WTC11 (cell line): Measurements from ENCODE around the gene USH1G. TPM values are rescaled to one million over a fixed set of nuclear protein-coding genes. Genes with fewer than 3 reads are reported as not detected.

ENCODE experiments used
- ATAC-seq: fragments of 200-7000 bp; cut with Tn5 transposase; 2 replicates; pipeline ENCODE4 v1.10.0; 2021; ENCODE audit warnings: mild to moderate bottlenecking, moderate library complexity
- CTCF ChIA-PET: fragments of 300-600 bp; sonication (Branson Sonifier 250); formaldehyde crosslinking; loops from one replicate; lab custom pipeline; 2021; ENCODE audit warnings: antibody characterized with exemption; lab: Charles Lee
- POLR2A ChIA-PET: fragments of 350-600 bp; sonication (Branson Sonifier 250); formaldehyde crosslinking; loops from one replicate; lab custom pipeline; 2021; ENCODE audit warnings: antibody characterized with exemption; lab: Charles Lee
- DNase-seq: peaks from one replicate; pipeline ENCODE4 v3.0.0; 2021; ENCODE audit warnings: low spot score
- H3K27ac Mint-ChIP-seq: 2 replicates; pipeline ENCODE4 v1.8.0; 2021; ENCODE audit warnings: mixed read lengths
- H3K27me3 Mint-ChIP-seq: 2 replicates; pipeline ENCODE4 v1.8.0; 2021; ENCODE audit warnings: low read depth, mild to moderate bottlenecking, moderate library complexity, mixed read lengths
- H3K36me3 Mint-ChIP-seq: 2 replicates; pipeline ENCODE4 v1.8.0; 2021; ENCODE audit warnings: mixed read lengths
- H3K4me1 Mint-ChIP-seq: 2 replicates; pipeline ENCODE4 v1.8.0; 2022; ENCODE audit warnings: mixed read lengths
- H3K4me3 Mint-ChIP-seq: 2 replicates; pipeline ENCODE4 v1.8.0; 2021; ENCODE audit warnings: mild to moderate bottlenecking, moderate library complexity, mixed read lengths
- H3K9me3 Mint-ChIP-seq: 2 replicates; pipeline ENCODE4 v1.8.0; 2021; ENCODE audit warnings: mixed read lengths
- AFF4 ChIP-seq: sonication (generic); formaldehyde crosslinking; IDR thresholded peaks from 2 replicates; pipeline ENCODE4 v1.8.1; 2023; ENCODE audit warnings: mild to moderate bottlenecking, missing genetic modification reagents, borderline replicate concordance
- ARID4B ChIP-seq: sonication (generic); formaldehyde crosslinking; IDR thresholded peaks from 2 replicates; pipeline ENCODE4 v1.8.0; 2023; ENCODE audit warnings: missing genetic modification reagents, mild to moderate bottlenecking, borderline replicate concordance
- CBFB ChIP-seq: sonication (generic); formaldehyde crosslinking; IDR thresholded peaks from 2 replicates; pipeline ENCODE4 v1.8.1; 2022; ENCODE audit warnings: mild to moderate bottlenecking, low read depth, missing genetic modification reagents
- CDX4 ChIP-seq: fragments of 250-450 bp; sonication (Bioruptor Pico); IDR thresholded peaks from 2 replicates; pipeline ENCODE4 v1.9.0; 2021; ENCODE audit warnings: moderate library complexity, mild to moderate bottlenecking, inconsistent platforms, borderline replicate concordance
- FOXJ3 ChIP-seq: sonication (generic); formaldehyde crosslinking; IDR thresholded peaks from 2 replicates; pipeline ENCODE4 v1.9.0; 2021; ENCODE audit warnings: missing genetic modification reagents, mild to moderate bottlenecking, borderline replicate concordance
- GTF2I ChIP-seq: fragments of 250-450 bp; sonication (Bioruptor Pico); conservative IDR thresholded peaks from 2 replicates; pipeline ENCODE4 v1.4.0; 2021; ENCODE audit warnings: mild to moderate bottlenecking
- HMGXB4 ChIP-seq: sonication (generic); formaldehyde crosslinking; IDR thresholded peaks from 2 replicates; pipeline ENCODE4 v1.8.1; 2023; ENCODE audit warnings: mild to moderate bottlenecking, moderate library complexity, missing genetic modification reagents
- MYBL2 ChIP-seq: sonication (generic); formaldehyde crosslinking; IDR thresholded peaks from 2 replicates; pipeline ENCODE4 v1.8.1; 2023; ENCODE audit warnings: mild to moderate bottlenecking, moderate library complexity, missing genetic modification reagents
- NFATC4 ChIP-seq: fragments of 250-450 bp; sonication (Bioruptor Pico); IDR thresholded peaks from 2 replicates; pipeline ENCODE4 v1.9.0; 2021; ENCODE audit warnings: mild to moderate bottlenecking
- PRDM15 ChIP-seq: sonication (generic); formaldehyde crosslinking; IDR thresholded peaks from 2 replicates; pipeline ENCODE4 v1.8.0; 2022; ENCODE audit warnings: missing genetic modification reagents
- PREB ChIP-seq: sonication (generic); formaldehyde crosslinking; IDR thresholded peaks from 2 replicates; pipeline ENCODE4 v1.8.1; 2022; ENCODE audit warnings: mild to moderate bottlenecking, missing genetic modification reagents, moderate library complexity, borderline replicate concordance
- RELA ChIP-seq: sonication (generic); formaldehyde crosslinking; IDR thresholded peaks from 2 replicates; pipeline ENCODE4 v1.8.1; 2022; ENCODE audit warnings: missing genetic modification reagents, mild to moderate bottlenecking, borderline replicate concordance
- SOX15 ChIP-seq: fragments of 250-450 bp; sonication (Bioruptor Pico); IDR thresholded peaks from 2 replicates; pipeline ENCODE4 v1.9.0; 2021; ENCODE audit warnings: mild to moderate bottlenecking
- ZBTB21 ChIP-seq: sonication (generic); formaldehyde crosslinking; IDR thresholded peaks from 2 replicates; pipeline ENCODE4 v1.8.1; 2023; ENCODE audit warnings: mild to moderate bottlenecking, missing genetic modification reagents, borderline replicate concordance
- ZBTB43 ChIP-seq: sonication (generic); formaldehyde crosslinking; IDR thresholded peaks from 2 replicates; pipeline ENCODE4 v1.8.1; 2023; ENCODE audit warnings: mild to moderate bottlenecking, missing genetic modification reagents
- ZNF121 ChIP-seq: sonication (generic); formaldehyde crosslinking; IDR thresholded peaks from 2 replicates; pipeline ENCODE4 v1.8.0; 2023; ENCODE audit warnings: missing genetic modification reagents
- ZNF423 ChIP-seq: fragments of 250-450 bp; sonication (Bioruptor Pico); IDR thresholded peaks from 2 replicates; pipeline ENCODE4 v2.1.2; 2022; ENCODE audit warnings: mild to moderate bottlenecking, moderate library complexity
- total RNA-seq: library from RNA; stranded (reverse); gene quantifications from 3 replicates; pipeline ENCODE4 v1.2.3, GENCODE V29; 2021

USH1G gene
- total RNA-seq, 1 experiment from 2014 or later, result 1.9 TPM

DNA sequence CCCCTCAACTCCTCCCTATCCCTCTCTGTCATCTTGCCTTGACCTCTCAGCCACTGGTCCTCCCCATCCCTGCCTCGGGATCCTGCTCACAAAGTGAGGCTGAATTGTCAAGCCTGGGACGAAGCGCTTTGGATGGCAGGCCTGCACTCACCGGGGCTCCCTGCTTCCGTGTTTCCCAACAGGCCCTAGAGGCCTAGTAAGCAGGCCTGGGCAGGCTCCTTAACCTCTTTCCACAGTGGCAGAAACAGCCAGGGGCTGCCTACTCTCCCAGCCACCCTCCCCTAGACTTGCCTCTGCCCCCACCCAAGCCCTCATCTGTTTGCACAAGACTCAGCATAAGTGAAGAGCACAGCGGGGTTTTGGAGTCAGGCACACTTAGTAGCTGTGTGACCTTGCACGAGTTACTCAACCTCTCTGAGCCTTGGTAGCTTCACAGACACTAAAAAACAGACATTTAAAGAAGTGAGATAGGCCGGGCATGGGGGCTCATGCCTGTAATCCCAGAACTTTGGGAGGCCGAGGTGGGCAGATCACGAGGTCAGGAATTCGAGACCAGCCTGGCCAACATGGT lies 24.6 kb downstream of the USH1G start (continued):
- no peak for TF ChIP-seq NFATC4
- no peak for TF ChIP-seq SOX15 (CRISPR knock-in tag)
- TF ChIP-seq ZNF121 (CRISPR knock-in tag), result no peak
- TF ChIP-seq PRDM15 (CRISPR knock-in tag), result no peak
- TF ChIP-seq, all 79 proteins: peak for 0

GRCh38 chr17:74893936-74894671 lies 29.0 kb downstream of the USH1G start:
- Mint-ChIP-seq H3K4me1 (peaks cover 6% of the 10 kb centered on the region; the same call in 1 of the 2 replicates), H3K9me3 (no peaks in the 10 kb centered on the region), H3K27me3 (peaks cover 70% of the 10 kb centered on the region), H3K4me3 (peak overlapping the region; percentile 78), H3K36me3 (no peaks in the 10 kb centered on the region)
- CTCF ChIA-PET, result interaction anchor here (0.6 to 1.8 kb wide), 10 partner anchors 21 to 173 kb away, joined by 3 to 12 read pairs (median 4); partner anchors contain the start of genes FDXR and HID1
- POLR2A ChIA-PET, result no interaction called here
- no peak for DNase-seq
- no peak for TF ChIP-seq ARID4B (CRISPR knock-in tag)
- no peak for TF ChIP-seq FOXJ3 (CRISPR knock-in tag)
- no peak for TF ChIP-seq HMGXB4 (CRISPR knock-in tag)
- TF ChIP-seq RELA (CRISPR knock-in tag), result no peak
- TF ChIP-seq SOX15 (CRISPR knock-in tag), result no peak
- TF ChIP-seq CBFB, result no peak
- no peak for TF ChIP-seq ZNF423 (CRISPR knock-in tag)
- TF ChIP-seq GTF2I, result no peak
- TF ChIP-seq ZBTB43 (CRISPR knock-in tag), result no peak
- TF ChIP-seq CDX4 (CRISPR knock-in tag), result no peak
- no peak for TF ChIP-seq ZBTB21
- no peak for TF ChIP-seq MYBL2 (CRISPR knock-in tag)
- no peak for TF ChIP-seq AFF4 (CRISPR knock-in tag)
- TF ChIP-seq PREB (CRISPR knock-in tag), result no peak
- TF ChIP-seq, all 79 proteins: peak for 0
- no peak overlapping the region for H3K27ac Mint-ChIP-seq
- ATAC-seq, result no peak
